Measurements from ENCODE around the gene COG4.

COG4 gene

DNA sequence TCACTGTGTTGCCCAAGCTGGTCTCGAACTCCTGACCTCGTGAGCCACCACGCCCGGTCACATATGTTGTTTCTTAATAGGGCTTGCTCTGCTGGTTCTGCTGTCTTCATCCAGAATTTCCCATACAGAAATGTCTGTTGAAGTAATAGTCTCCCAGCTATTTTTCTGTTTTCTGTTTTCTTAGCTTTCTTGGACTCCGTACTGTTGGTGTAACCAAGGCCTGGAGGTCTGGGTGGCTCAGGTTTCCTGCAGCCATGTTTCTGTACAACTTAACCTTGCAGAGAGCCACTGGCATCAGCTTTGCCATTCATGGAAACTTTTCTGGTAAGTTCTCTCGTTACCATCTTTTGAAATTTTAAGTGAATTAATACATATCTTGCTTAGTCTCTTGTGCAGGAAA lies 3.0 kb upstream of the COG4 start:
- DNase-seq, result no peak

GRCh38 chr16:70524399-70524825 lies 1.1 kb upstream of the COG4 start:
- DNase-seq, result peak; percentile 5

DNA sequence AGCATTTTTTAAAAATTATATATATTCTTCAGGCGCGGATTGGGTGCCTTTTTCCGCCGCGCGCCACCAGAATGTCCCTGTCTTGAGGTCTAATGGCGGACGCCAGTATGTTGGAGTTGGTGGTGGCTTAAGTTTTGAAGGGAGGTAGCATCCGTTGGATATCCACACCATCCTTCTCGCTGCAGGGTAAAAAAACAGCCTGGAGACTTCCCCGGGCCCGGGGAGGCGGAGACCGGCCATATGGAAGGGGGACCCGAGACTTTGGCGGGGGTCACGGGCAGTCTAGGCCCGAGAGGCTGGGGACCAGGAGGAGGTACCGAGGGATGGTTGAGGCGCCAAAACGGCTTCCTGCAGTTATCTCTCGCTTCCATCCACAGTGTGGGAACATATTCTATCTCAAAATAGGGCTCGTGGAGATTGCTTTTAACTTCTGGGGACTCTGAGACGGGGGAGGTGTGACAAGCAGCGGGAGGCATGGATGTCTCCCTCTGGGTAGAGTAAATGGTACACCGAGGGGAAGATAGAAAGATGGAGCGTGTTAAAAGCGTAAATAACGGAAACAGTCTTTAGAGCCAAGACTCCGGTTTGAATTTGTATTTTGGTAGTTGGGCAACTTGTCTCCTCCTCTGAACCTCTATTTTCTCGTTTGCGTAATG lies 517 bp upstream of the COG4 start, which contains the start of gene SF3B3:
TSS of gene SF3B3 (plus strand) at position 74 of the 656 bp plus-strand sequence. CDS start 2,841 bp downstream, outside the sequence.
- DNase-seq, result no peak

DNA sequence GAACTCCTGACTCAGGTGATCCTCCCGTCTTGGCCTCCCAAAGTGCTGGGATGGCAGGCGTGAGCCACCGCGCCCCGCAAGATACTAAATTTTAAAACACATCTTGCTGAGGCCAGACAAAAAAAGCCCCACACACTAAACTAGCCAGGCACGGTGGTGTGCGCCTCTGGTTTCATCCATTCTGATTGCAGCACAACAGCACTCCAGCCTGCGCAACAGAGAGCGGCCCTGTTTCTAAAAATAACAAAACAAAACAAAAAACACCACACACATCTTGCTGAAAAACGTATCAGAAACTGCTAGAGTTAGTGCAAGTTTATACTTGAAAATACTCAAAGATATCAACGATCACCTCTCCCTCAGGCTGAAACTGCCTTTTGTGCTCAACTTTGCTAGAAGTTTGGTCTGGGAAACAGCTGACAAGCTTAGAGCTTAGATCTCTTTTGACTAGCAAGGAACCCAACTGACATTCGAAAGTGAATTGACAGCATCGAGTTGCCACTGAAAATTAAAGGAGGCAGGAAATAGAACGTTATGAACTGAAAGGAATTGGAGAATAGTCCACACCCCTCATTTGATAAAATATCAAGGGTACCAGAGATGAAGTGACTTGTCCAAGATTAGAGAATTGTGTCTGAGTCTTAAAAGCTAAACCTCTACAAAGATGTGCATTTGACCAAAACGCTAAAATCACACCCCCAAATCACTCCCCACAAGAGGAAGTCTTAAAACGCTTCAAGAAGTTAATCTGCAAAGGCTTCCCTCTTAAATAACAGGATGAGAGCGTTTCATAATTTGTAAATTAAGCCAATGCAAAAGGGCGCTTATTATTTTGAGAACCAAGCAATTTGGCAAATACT lies 908 bp downstream of the COG4 start:
- no peak for DNase-seq

GRCh38 chr16:70520612-70521297 lies 2.6 kb downstream of the COG4 start:
- DNase-seq, result peak; percentile 68

GRCh38 chr16:70512456-70512855 lies 10.9 kb downstream of the COG4 start:
- no peak for DNase-seq

DNA sequence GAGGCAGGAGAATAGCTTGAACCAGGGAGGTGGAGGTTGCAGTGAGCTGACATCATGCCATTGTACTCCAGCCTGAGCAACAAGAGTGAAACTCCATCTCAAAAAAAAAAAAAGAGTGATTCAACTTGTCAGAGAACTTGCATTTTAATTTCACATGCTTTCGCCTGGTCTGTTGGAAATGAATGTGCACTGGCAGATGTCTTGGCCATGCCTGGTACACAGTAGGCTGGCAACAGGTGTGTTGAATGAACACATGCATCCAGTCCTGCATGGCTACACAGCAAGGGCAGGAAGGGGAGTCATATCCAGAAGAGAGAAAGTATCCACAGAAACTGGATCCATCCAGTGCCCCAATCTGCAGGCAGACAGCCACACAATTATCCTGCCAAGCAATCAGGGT lies 11.5 kb downstream of the COG4 start:
- DNase-seq, result no peak

GRCh38 chr16:70510216-70510615 lies 13.1 kb downstream of the COG4 start:
- DNase-seq, result no peak

- no peak for DNase-seq
These were observed 14.6 kb downstream of the COG4 start for GRCh38 chr16:70508752-70509151.

GRCh38 chr16:70496513-70496912 lies 26.8 kb downstream of the COG4 start:
- DNase-seq, result no peak

DNA sequence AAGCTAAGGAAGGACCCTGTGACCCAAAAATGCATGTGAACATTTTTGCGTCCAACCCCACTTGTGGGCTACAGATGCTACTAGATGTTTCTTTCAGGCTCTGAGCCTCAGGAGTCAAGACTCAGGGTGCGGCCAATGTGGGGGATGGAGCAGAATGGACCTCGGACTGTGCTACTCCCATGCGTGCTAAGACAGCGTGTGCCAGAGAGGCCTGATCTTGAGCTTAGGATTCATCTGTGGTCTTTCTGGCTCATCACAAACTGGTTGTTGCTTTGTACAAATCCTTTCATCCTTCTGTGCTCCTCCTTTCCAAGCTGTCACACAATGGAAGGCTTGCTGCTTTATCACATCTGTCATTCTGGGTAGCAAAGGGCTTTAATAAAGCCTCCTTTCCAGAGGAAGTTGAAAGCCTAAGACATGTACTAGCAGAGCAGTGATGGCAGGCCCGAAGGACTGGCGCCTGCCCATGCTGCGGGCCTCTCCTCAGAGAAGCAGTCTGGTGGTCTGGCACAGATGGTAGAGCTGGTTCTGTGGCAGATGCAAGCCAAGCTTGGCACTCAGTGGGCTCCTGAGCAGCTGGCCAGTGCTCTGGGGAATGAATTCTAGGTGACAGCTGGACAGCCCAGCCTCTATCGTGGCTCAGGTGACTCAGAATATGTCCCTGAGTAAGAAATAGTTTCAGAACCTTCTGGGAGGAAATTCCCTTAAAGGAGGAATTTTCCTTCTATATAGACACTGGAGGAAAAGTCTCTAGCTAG lies 27.8 kb downstream of the COG4 start:
- no peak for DNase-seq

GRCh38 chr16:70494777-70495176 lies 28.6 kb downstream of the COG4 start:
- no peak for DNase-seq

DNA sequence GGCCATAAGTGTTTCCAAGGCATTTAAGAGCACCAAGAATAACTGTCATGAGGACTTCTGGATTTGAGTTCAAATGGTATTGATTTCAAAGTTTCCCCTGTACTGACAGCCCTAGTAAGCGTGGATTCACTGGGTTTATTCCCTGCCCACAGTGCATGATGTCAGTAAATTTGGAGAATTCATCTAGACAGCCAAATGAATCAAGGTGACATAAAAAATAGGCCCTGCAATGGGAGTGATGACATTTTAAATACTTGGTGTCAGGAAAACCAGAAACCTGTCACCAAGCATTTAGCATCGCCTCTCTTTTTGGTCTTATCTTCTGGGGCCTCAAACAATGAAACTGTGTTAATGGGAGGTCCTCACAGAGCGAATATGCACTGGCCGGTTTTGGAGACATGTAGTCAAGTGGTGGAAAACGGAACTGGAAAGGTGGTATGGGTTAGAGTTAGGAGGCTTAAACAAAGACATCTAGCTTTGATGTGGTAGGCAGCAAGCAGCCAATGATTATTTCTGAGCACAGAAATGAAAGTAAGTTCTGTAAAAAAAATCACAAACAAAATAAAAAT lies 29.1 kb downstream of the COG4 start:
- no peak for DNase-seq

DNA sequence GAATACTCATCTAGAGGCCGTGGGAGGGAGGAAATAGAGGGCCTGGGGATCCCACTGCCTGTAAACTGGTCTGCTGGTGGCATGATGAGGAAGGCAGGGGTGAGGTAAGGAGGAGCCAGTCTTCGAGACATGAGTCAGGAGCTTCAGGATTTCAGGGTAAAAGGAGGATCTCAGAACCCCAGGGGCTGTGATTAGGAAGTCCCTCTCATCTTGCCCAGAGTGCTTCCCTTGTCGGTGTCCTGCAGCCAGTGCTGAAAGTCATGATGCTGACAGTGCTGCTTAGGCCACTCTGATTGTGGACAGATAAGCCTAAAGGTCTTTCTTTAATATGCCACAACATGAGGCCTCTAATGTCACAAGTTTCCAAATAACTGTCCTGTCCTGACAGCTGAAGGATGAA lies 29.6 kb downstream of the COG4 start:
- no peak for DNase-seq

DNA sequence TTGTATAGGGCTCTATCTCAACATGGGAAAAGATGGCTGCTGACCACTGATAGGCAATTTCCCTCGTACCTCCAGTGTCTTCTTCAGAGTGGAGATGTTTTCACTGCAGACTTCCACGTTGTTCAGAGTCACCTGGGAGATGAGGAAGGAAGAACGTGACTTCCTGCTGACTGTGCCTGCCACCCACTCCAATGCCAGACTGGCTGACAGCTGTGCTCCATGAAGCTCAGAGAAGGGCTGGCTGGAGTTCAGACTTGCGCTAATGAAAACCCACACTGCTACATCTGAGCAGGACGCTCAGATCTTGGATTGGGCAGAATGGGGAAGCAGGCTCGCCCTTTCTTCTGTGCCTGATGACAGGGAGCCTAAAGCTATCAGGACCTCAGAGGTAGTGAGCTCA lies 33.1 kb downstream of the COG4 start:
- no peak for DNase-seq

- no peak for DNase-seq
These were observed 38.5 kb downstream of the COG4 start for GRCh38 chr16:70484867-70485266.

DNA sequence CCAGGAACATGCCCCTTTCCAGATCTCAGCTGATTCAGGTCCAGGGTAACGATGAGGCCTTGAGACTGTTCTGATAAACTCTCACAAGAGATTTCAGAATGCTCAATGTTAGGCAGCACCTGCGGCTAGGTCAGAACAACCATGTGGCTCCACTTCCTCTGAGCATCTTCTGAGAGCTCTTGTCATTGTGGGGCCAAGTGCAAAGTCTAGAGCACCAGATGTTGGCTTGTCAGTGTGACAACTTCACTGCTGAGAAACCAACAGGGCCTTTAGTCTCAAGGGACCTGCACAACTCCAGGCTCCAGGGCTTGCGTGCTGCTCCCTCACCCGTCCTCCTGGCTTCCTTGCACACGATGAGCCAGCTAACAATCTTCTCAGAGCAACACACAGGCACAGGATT lies 39.9 kb downstream of the COG4 start:
- no peak for DNase-seq

- DNase-seq, result no peak
These were observed 40.7 kb downstream of the COG4 start for GRCh38 chr16:70482624-70483023.

DNA sequence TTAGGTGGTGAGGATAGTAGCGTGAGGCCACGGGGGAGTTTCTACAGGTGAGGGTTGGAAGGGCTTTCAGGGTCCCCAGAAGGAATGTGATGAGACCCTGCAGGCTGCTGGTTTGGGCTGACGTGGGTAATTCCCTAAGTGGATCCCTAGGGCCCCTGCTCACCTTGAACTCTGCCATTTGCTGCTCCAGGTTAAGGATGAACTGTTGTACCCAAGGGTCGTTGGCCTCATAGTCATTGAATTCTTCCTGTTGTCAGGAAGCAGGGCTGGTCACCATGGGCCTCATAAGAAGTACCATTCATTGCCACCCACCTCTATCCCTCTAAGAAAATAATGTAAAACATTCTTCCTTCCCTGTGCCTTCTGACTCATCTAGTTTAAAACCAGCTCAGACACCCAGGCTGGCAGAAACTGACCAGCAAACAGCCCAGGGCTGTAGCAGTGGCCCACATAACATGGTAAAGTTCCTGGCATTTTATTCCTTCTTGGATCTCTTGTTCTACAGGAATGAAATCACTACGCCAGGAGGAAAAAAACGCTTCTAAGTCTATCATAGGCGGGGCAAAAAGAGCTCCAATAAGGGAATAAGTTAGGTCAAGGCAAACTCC lies 41.3 kb downstream of the COG4 start:
- no peak for DNase-seq

DNA sequence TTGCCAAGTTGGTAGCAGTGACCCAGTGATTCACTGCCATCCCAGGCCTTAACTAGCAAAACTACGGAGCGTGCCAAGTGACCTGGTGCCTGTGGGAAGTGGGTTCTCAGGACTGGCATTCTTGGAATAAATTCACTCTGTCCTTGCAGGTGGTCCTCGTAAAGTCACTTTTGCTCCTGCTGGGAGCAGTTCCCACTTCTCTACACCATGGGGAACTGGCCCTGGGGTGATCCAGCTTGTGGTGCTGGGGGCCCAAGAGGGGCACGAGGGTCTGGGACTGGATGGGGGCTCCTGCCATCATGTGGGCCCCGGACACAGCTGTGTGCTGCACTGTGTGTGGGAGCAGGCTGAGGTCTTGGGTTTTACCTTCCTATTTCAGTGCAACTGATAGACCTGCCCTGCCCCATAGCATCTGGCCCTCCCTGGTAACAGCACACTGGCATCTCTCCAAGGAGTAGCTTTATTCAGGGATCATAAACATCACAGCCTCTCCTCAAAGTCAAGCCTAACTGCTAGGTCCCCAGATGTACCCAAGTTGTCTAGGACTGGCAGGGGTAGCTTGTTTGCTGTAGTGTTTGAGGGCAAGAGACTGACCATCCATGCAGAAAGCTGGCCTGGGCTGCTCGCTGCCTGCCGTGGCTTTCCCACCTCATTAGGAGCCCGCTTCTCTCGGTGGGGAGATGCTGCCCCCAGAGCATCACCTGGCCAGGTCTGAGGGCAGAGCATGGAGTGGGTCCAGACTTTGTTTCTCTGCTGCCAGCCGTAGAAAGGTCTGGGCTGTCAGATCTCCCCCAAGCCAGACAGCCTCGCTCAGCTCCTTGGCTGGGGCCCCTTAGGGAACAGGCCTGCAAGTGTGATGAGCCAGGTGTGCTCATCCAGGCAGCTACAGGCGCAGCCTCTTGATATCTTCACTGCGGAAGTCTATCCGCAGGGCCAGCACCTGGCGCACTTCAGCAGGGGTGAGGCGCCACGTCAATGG lies 42.9 kb downstream of the COG4 start:
- no peak for DNase-seq

- no peak for DNase-seq
These were observed 44.4 kb downstream of the COG4 start for GRCh38 chr16:70478912-70479341.

Measured in fibroblast of upper back skin (primary cell).